CD14-positive monocyte (primary cell): ENCODE measurements around the gene FAM174B. TPM values are rescaled to one million over a fixed set of nuclear protein-coding genes. Genes with fewer than 3 reads are reported as not detected.

Experiments
- DNase-seq, 3 donors: peaks; one replicate each; pipeline ENCODE4 v3.0.0-alpha.2; 2011 to 2022
- H2AFZ ChIP-seq: 2 replicates; pipeline ENCODE4 v1.6.0; 2012; ENCODE audit warnings: mild to moderate bottlenecking, low read depth, low read length, inconsistent platforms; ENCODE audit not compliant: insufficient read depth, poor library complexity, severe bottlenecking
- H3K27ac ChIP-seq, 2 donors: 1 replicate in 1 of 2; 2 replicates in 1 of 2; pipeline ENCODE4 v1.5.1; 2012 to 2013; ENCODE audit warnings: low read length in 2 of 2, control low read depth in 1 of 2, inconsistent platforms in 1 of 2, low read depth in 1 of 2, mild to moderate bottlenecking in 1 of 2
- H3K27me3 ChIP-seq, 2 donors: one replicate each; pipeline versions ENCODE4 v1.6.0 to v1.6.1; 2011 to 2013; ENCODE audit warnings: low read length in 2 of 2; ENCODE audit not compliant: control insufficient read depth in 2 of 2, insufficient read depth in 2 of 2
- H3K36me3 ChIP-seq, 2 donors: replicated peaks in 1 of 2; 1 replicate in 1 of 2; 2 replicates in 1 of 2; pipeline versions ENCODE4 v1.5.1 to v1.6.1; 2012 to 2013; ENCODE audit warnings: low read length in 2 of 2, control low read depth in 1 of 2, inconsistent platforms in 1 of 2, mild to moderate bottlenecking in 1 of 2; ENCODE audit not compliant: insufficient read depth in 2 of 2, control insufficient read depth in 1 of 2
- H3K4me1 ChIP-seq, 2 donors: 1 replicate in 1 of 2; 2 replicates in 1 of 2; pipeline versions ENCODE4 v1.5.1 to v1.6.1; 2012 to 2013; ENCODE audit warnings: low read length in 2 of 2, control low read depth in 1 of 2, inconsistent platforms in 1 of 2, mild to moderate bottlenecking in 1 of 2, moderate library complexity in 1 of 2; ENCODE audit not compliant: insufficient read depth in 2 of 2, control insufficient read depth in 1 of 2
- H3K4me2 ChIP-seq: replicated peaks from 2 replicates; pipeline ENCODE3; 2012; ENCODE audit warnings: low read length, moderate library complexity, mild to moderate bottlenecking; ENCODE audit not compliant: poor library complexity, severe bottlenecking; ENCODE audit errors: extremely low read depth
- H3K4me3 ChIP-seq, 3 experiments: fragments of 200-600 bp in 1 of 3; sonication (generic) in 1 of 3; replicated peaks in 1 of 3; 1 replicate in 2 of 3; 2 replicates in 1 of 3; pipeline ENCODE4 v1.5.1; 2011 to 2013; ENCODE audit warnings: low read length in 3 of 3, mild to moderate bottlenecking in 3 of 3, control low read depth in 2 of 3, low read depth in 2 of 3, inconsistent platforms in 1 of 3, moderate library complexity in 1 of 3
- H3K79me2 ChIP-seq: 2 replicates; pipeline ENCODE4 v1.6.0; 2012; ENCODE audit warnings: mild to moderate bottlenecking, control low read depth, inconsistent platforms, low read length, moderate library complexity; ENCODE audit not compliant: insufficient read depth
- H3K9ac ChIP-seq: 2 replicates; pipeline ENCODE4 v1.6.0; 2017; ENCODE audit warnings: low read length, mild to moderate bottlenecking; ENCODE audit not compliant: insufficient read depth, poor library complexity, severe bottlenecking
- H3K9me3 ChIP-seq, 2 donors: replicated peaks in 1 of 2; 1 replicate in 1 of 2; 2 replicates in 1 of 2; pipeline versions ENCODE4 v1.5.1 to v1.6.1; 2012 to 2013; ENCODE audit warnings: low read length in 2 of 2, control low read depth in 1 of 2; ENCODE audit not compliant: control insufficient read depth in 1 of 2, insufficient read depth in 1 of 2
- H4K20me1 ChIP-seq: 2 replicates; pipeline ENCODE4 v1.6.0; 2012; ENCODE audit warnings: mild to moderate bottlenecking, low read length, control low read depth, moderate library complexity; ENCODE audit not compliant: insufficient read depth
- H3K27ac Mint-ChIP-seq, 7 donors: one replicate each; pipeline ENCODE4 v1.8.0; 2020; ENCODE audit warnings: mild to moderate bottlenecking in 7 of 7, mixed read lengths in 7 of 7, moderate library complexity in 6 of 7, inconsistent platforms in 2 of 7
- H3K27me3 Mint-ChIP-seq, 3 donors: one replicate each; pipeline ENCODE4 v1.8.0; 2021 to 2022; ENCODE audit warnings: low read depth in 3 of 3, mild to moderate bottlenecking in 3 of 3, mixed read lengths in 3 of 3, moderate library complexity in 3 of 3, inconsistent platforms in 1 of 3
- H3K36me3 Mint-ChIP-seq, 2 donors: one replicate each; pipeline ENCODE4 v1.8.0; 2020; ENCODE audit warnings: mixed read lengths in 2 of 2, inconsistent platforms in 1 of 2, mild to moderate bottlenecking in 1 of 2
- H3K4me1 Mint-ChIP-seq: one replicate; pipeline ENCODE4 v1.8.0; 2020; ENCODE audit warnings: mild to moderate bottlenecking, mixed read lengths
- H3K4me3 Mint-ChIP-seq, 2 donors: one replicate each; pipeline ENCODE4 v1.8.0; 2020; ENCODE audit warnings: mild to moderate bottlenecking in 2 of 2, mixed read lengths in 2 of 2, moderate library complexity in 1 of 2
- H3K9me3 Mint-ChIP-seq, 7 donors: one replicate each; pipeline ENCODE4 v1.8.0; 2020 to 2022; ENCODE audit warnings: mixed read lengths in 7 of 7, mild to moderate bottlenecking in 6 of 7, moderate library complexity in 6 of 7, inconsistent platforms in 2 of 7
- CTCF ChIP-seq: fragments of 200-600 bp; IDR thresholded peaks from one replicate; pipeline ENCODE4 v1.8.0; 2022; ENCODE audit warnings: antibody characterized with exemption, mild to moderate bottlenecking
- WGBS: methylation state at CpG from one replicate; pipeline ENCODE4 v1.1.5; 2013; ENCODE audit warnings: missing lambda C conversion rate; ENCODE audit not compliant: insufficient coverage; 5-methylcytosine and 5-hydroxymethylcytosine counted together
- intact Hi-C, 2 donors: fragments of 100-400 bp; cut with micrococcal nuclease; formaldehyde crosslinking; loops; one replicate each; pipeline versions ENCODE4 v1.15.0 to v1.15.1; 2023
- polyA plus RNA-seq, 3 donors: library from polyadenylated mRNA; depleted of rRNA in 1 of 3; unstranded in 2 of 3; stranded (reverse) in 1 of 3; fragments of 300-500 nt in 2 of 3; fragments of >200 nt in 1 of 3; fragmentation: Illumina TruSeq in 2 of 3; gene quantifications; 1 replicate in 2 of 3; 2 replicates in 1 of 3; pipeline ENCODE4 v1.2.3, GENCODE V29; 2012 to 2021

Gene FAM174B
- polyA plus RNA-seq, 3 donors: 2.2 to 4.7 (median 3.2) TPM

DNA sequence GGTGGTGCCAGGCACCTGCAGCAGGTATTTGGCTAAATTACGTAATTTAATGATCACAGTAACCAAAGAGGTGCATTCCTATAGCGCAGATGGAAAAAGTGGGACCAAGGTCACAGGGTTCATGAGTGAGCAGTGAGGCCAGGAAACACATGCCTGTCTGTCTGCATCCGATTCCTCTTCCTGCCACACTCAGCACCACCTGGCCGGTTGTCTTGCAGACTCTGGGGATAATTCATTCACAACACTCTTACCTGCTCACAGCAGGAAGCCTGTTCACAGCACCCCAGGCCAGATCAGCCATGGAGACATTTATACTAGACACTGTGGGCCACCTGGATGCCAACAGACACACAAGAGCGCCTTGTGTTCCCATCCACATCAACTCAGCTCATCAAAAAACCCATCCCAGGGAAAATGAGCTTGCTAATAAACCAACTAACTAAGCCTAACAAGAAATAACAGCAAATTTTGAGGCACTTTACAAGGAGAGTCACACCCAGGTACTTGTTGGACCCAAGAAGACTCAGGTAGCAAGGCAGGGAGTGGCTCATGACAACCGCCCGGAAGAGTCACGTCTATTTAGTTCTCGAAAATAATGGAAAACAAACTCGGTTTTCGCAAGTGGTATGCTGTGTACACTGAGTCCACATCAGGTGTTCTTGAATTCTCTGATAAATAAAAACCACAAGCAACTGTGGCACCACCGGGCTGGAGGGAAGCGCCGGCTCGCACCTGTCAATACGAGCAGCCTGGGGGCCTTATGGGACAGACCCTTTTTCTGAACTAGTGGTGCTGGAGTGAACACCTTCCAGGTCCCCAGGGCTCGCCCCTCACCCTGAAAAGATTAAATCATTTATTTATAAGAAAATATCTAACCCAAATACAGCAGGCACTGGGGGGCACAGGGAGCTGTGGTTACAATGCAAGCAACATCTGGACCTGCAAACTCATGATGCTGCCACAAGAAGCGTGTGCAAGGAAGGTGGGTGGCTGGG, 40.5 kb downstream of the FAM174B start:
- Histone ChIP-seq H4K20me1 (no peaks in the 10 kb centered on the region), H3K27ac (no peak overlapping the region), H2AFZ (no peak overlapping the region), H3K36me3 (no peaks in the 10 kb centered on the region), H3K4me1 (no peaks in the 10 kb centered on the region), H3K9me3 (no peaks in the 10 kb centered on the region), H3K27me3 (no peaks in the 10 kb centered on the region), H3K4me2 (no peak overlapping the region), H3K9ac (no peak overlapping the region), H3K4me3 (no peak overlapping the region), H3K79me2 (no peaks in the 10 kb centered on the region)
- DNase-seq: no peak
- H3K27me3 Mint-ChIP-seq: no peaks in the 10 kb centered on the region
- H3K27ac Mint-ChIP-seq: no peak overlapping the region
- no peak overlapping the region for H3K4me3 Mint-ChIP-seq
- H3K36me3 Mint-ChIP-seq: no peaks in the 10 kb centered on the region
- intact Hi-C loops: no loop called here
- WGBS: 60% methylated on average over 8 of the region's 18 CpGs
- H3K4me1 Mint-ChIP-seq: no peaks in the 10 kb centered on the region
- peaks cover 0 to 1% (median 0%) of the 10 kb centered on the region in 7 donors for H3K9me3 Mint-ChIP-seq
- TF ChIP-seq CTCF: no peak

DNA sequence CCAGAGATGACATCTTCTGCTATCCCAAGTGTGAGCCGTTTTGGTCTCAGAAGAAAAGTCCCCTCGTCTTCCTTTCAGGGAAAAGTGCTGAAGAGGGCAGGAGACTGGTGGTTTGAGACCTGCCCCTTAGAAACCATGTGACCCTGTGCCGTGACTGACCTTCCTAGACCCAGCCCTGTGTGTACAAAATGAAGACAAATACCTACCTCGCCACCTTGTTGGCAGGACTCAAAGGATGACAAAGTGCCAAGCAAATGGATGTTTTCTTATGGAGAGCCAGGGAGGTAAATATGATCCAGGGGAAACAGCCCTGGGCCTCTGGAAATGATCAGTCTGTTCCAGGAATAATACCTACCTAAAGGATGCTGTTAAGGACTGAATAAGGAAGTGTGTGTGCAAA, 41.3 kb downstream of the FAM174B start:
- H3K4me3 ChIP-seq: no peak overlapping the region
- no peaks in the 10 kb centered on the region for H3K27me3 ChIP-seq
- no peak for DNase-seq
- H3K4me2 ChIP-seq: no peak overlapping the region
- H3K9me3 ChIP-seq: no peaks in the 10 kb centered on the region
- Mint-ChIP-seq H3K4me1 (no peaks in the 10 kb centered on the region), H3K4me3 (no peak overlapping the region), H3K9me3 (peaks cover 0 to 1% (median 0%) of the 10 kb centered on the region in 7 donors), H3K36me3 (no peaks in the 10 kb centered on the region), H3K27ac (no peak overlapping the region), H3K27me3 (no peaks in the 10 kb centered on the region)
- H3K36me3 ChIP-seq: no peaks in the 10 kb centered on the region
- H3K79me2 ChIP-seq: no peaks in the 10 kb centered on the region
- 46% methylated on average over 3 of the region's 4 CpGs for WGBS
- H3K4me1 ChIP-seq: no peaks in the 10 kb centered on the region
- no peak overlapping the region for H2AFZ ChIP-seq
- H3K9ac ChIP-seq: no peak overlapping the region
- H3K27ac ChIP-seq: no peak overlapping the region
- intact Hi-C loops: no loop called here
- TF ChIP-seq CTCF: no peak
- H4K20me1 ChIP-seq: no peaks in the 10 kb centered on the region
